Measurements from ENCODE around the gene PKP4. TPM values are rescaled to one million over a fixed set of nuclear protein-coding genes. Genes with fewer than 3 reads are reported as not detected.

PKP4 gene
- total RNA-seq, 2 donors from 2014 or later: 43.7 to 67.3 TPM

- no peak for DNase-seq
- Histone ChIP-seq H3K4me3 (no peak overlapping the region), H3K36me3 (no peaks in the 10 kb centered on the region), H3K27ac (no peak overlapping the region), H3K9ac (ENCODE audit: low read depth in 2 of 2, low read length in 2 of 2) (no peak overlapping the region), H3K27me3 (no peaks in the 10 kb centered on the region), H3K4me1 (no peaks in the 10 kb centered on the region), H3K9me3 (no peaks in the 10 kb centered on the region)
- intact Hi-C loops (cut with DNase I): no loop called here
- TF ChIP-seq CTCF (IDR thresholded peaks at IDR 0.05): no peak
These were observed 123.2 kb downstream of the PKP4 start for GRCh38 chr2:158579928-158580327.

- Histone ChIP-seq H3K4me3 (no peak overlapping the region), H3K9me3 (no peaks in the 10 kb centered on the region), H3K36me3 (no peaks in the 10 kb centered on the region), H3K27me3 (no peaks in the 10 kb centered on the region), H3K9ac (ENCODE audit: low read depth in 2 of 2, low read length in 2 of 2) (no peak overlapping the region), H3K27ac (no peak overlapping the region), H3K4me1 (no peaks in the 10 kb centered on the region)
- DNase-seq: no peak
- intact Hi-C loops (cut with DNase I): no loop called here
- TF ChIP-seq CTCF (IDR thresholded peaks at IDR 0.05): no peak
These were observed 124.0 kb downstream of the PKP4 start for GRCh38 chr2:158580760-158581159.

GRCh38 chr2:158582670-158583069 is 125.9 kb downstream of the PKP4 start:
- Histone ChIP-seq H3K27me3 (no peaks in the 10 kb centered on the region), H3K9me3 (no peaks in the 10 kb centered on the region), H3K4me3 (no peak overlapping the region), H3K9ac (ENCODE audit: low read depth in 2 of 2, low read length in 2 of 2) (no peak overlapping the region), H3K27ac (no peak overlapping the region), H3K36me3 (no peaks in the 10 kb centered on the region), H3K4me1 (no peaks in the 10 kb centered on the region)
- TF ChIP-seq CTCF (IDR thresholded peaks at IDR 0.05): no peak
- intact Hi-C loops (cut with DNase I): no loop called here
- no peak for DNase-seq

GRCh38 chr2:158583923-158584322 is 127.2 kb downstream of the PKP4 start:
- H3K4me3 ChIP-seq: no peak overlapping the region
- H3K9me3 ChIP-seq: no peaks in the 10 kb centered on the region
- intact Hi-C loops (cut with DNase I): no loop called here
- DNase-seq: no peak
- H3K9ac ChIP-seq (ENCODE audit: low read depth in 2 of 2, low read length in 2 of 2): no peak overlapping the region
- no peak overlapping the region for H3K27ac ChIP-seq
- H3K27me3 ChIP-seq: no peaks in the 10 kb centered on the region
- no peaks in the 10 kb centered on the region for H3K36me3 ChIP-seq
- TF ChIP-seq CTCF (IDR thresholded peaks at IDR 0.05): no peak
- H3K4me1 ChIP-seq: no peaks in the 10 kb centered on the region

- DNase-seq: no peak
- Histone ChIP-seq H3K4me1 (no peaks in the 10 kb centered on the region), H3K4me3 (no peak overlapping the region), H3K27me3 (no peaks in the 10 kb centered on the region), H3K9me3 (no peaks in the 10 kb centered on the region), H3K9ac (ENCODE audit: low read depth in 2 of 2, low read length in 2 of 2) (no peak overlapping the region), H3K27ac (no peak overlapping the region), H3K36me3 (no peaks in the 10 kb centered on the region)
- intact Hi-C loops (cut with DNase I): no loop called here
- no peak for TF ChIP-seq CTCF (IDR thresholded peaks at IDR 0.05)
These were observed 129.7 kb downstream of the PKP4 start for GRCh38 chr2:158586491-158586890.

- DNase-seq: no peak
- H3K4me3 ChIP-seq: no peak overlapping the region
- intact Hi-C loops (cut with DNase I): no loop called here
- no peaks in the 10 kb centered on the region for H3K36me3 ChIP-seq
- H3K9me3 ChIP-seq: no peaks in the 10 kb centered on the region
- no peak overlapping the region for H3K27ac ChIP-seq
- H3K9ac ChIP-seq (ENCODE audit: low read depth in 2 of 2, low read length in 2 of 2): no peak overlapping the region
- TF ChIP-seq CTCF (IDR thresholded peaks at IDR 0.05): no peak
- H3K4me1 ChIP-seq: no peaks in the 10 kb centered on the region
- no peaks in the 10 kb centered on the region for H3K27me3 ChIP-seq
These were observed 132.6 kb downstream of the PKP4 start for GRCh38 chr2:158589303-158589702.

All from colonic mucosa (tissue), 4 donors.